PC-3 (cell line): ENCODE results near the gene KRT1. TPM values are rescaled to one million over a fixed set of nuclear protein-coding genes. Genes with fewer than 3 reads are reported as not detected.

Experiments
- ATAC-seq: fragments of 200-7000 bp; cut with Tn5 transposase; 2 replicates; pipeline ENCODE4 v1.9.1; 2020; ENCODE audit warnings: mild to moderate bottlenecking, moderate library complexity
- BruUV-seq: library from RNA; stranded (reverse); fragments of 400-500 nt; replicated peaks from 2 replicates; lab custom pipeline; 2021; lab: Mats Ljungman, UMichigan
- CTCF ChIA-PET: fragments of 300-600 bp; sonication (Branson Sonifier 250); formaldehyde crosslinking; loops from one replicate; lab custom pipeline; 2022; ENCODE audit warnings: antibody characterized with exemption; lab: Charles Lee
- POLR2A ChIA-PET: fragments of 300-600 bp; sonication (Branson Sonifier 250); formaldehyde crosslinking; loops from one replicate; lab custom pipeline; 2022; ENCODE audit warnings: antibody characterized with exemption; ENCODE audit not compliant: unreplicated experiment; lab: Charles Lee
- DNase-seq: peaks from one replicate; pipeline ENCODE4 v3.0.0-alpha.2; 2015
- H2AFZ ChIP-seq: fragments of 300-600 bp; sonication (generic); 2 replicates; pipeline ENCODE4 v1.6.0; 2016; ENCODE audit warnings: antibody characterized with exemption, low read length
- H3F3A ChIP-seq: fragments of 300-600 bp; sonication (generic); one replicate; pipeline ENCODE4 v1.6.0; 2017; ENCODE audit warnings: antibody characterized with exemption, low read length, control low read depth, mild to moderate bottlenecking; ENCODE audit not compliant: unreplicated experiment
- H3K27ac ChIP-seq: fragments of 300-600 bp; sonication (generic); 2 replicates; pipeline ENCODE4 v1.5.1; 2016; ENCODE audit warnings: mild to moderate bottlenecking, low read length
- H3K27me3 ChIP-seq: fragments of 300-600 bp; sonication (generic); 2 replicates; pipeline ENCODE4 v1.6.1; 2016; ENCODE audit warnings: low read length, mixed read lengths
- H3K36me3 ChIP-seq: fragments of 300-600 bp; sonication (generic); 2 replicates; pipeline ENCODE4 v1.6.1; 2016; ENCODE audit warnings: low read depth, mixed run types, low read length, mixed read lengths
- H3K4me1 ChIP-seq: fragments of 300-600 bp; sonication (generic); 2 replicates; pipeline ENCODE4 v1.5.1; 2016; ENCODE audit warnings: low read length; ENCODE audit not compliant: insufficient read depth
- H3K4me2 ChIP-seq: fragments of 300-600 bp; sonication (generic); 2 replicates; pipeline ENCODE4 v1.6.0; 2016; ENCODE audit warnings: low read length
- H3K4me3 ChIP-seq: fragments of 300-600 bp; sonication (generic); 2 replicates; pipeline ENCODE4 v1.5.1; 2016; ENCODE audit warnings: mild to moderate bottlenecking, low read length, mixed read lengths
- H3K79me2 ChIP-seq: fragments of 300-600 bp; sonication (generic); 2 replicates; pipeline ENCODE4 v1.6.1; 2017; ENCODE audit warnings: low read length, mixed read lengths
- H3K9ac ChIP-seq: fragments of 300-600 bp; sonication (generic); 2 replicates; pipeline ENCODE4 v1.6.0; 2016; ENCODE audit warnings: mild to moderate bottlenecking, low read length
- H3K9me2 ChIP-seq: fragments of 300-600 bp; sonication (generic); replicated peaks from 2 replicates; pipeline ENCODE4 v1.6.1; 2016; ENCODE audit warnings: mixed run types, low read length, mixed read lengths
- H3K9me3 ChIP-seq: fragments of 300-600 bp; sonication (generic); 2 replicates; pipeline ENCODE4 v1.6.1; 2016; ENCODE audit warnings: low read length, mixed read lengths
- H4K20me1 ChIP-seq: fragments of 300-600 bp; sonication (generic); 2 replicates; pipeline ENCODE4 v1.6.1; 2016; ENCODE audit warnings: low read length, mixed read lengths
- EZH2 ChIP-seq: fragments of 300-600 bp; sonication (generic); IDR thresholded peaks from one replicate; pipeline ENCODE4 v1.6.1; 2017; ENCODE audit warnings: antibody characterized with exemption, mild to moderate bottlenecking, low read length; ENCODE audit not compliant: unreplicated experiment
- EZH2phosphoT487 ChIP-seq: fragments of 300-600 bp; sonication (generic); IDR thresholded peaks from 2 replicates; pipeline ENCODE4 v1.6.1; 2018; ENCODE audit warnings: mild to moderate bottlenecking, antibody characterized with exemption, low read length, borderline replicate concordance
- intact Hi-C: fragments of 100-400 bp; cut with micrococcal nuclease; formaldehyde crosslinking; loops from 2 replicates; pipeline ENCODE4 v1.9.0; 2023
- total RNA-seq: library from RNA; depleted of rRNA; stranded (reverse); fragments of >200 nt; gene quantifications from 2 replicates; pipeline ENCODE4 v1.2.3, GENCODE V29; 2014
- TF ChIP-seq, protein P1 (sequence below): fragments of 300-600 bp; sonication (generic); conservative IDR thresholded peaks from 2 replicates; pipeline ENCODE4 v1.5.1; 2017; ENCODE audit warnings: antibody characterized with exemption, low read depth, mild to moderate bottlenecking, low read length

Gene KRT1
- total RNA-seq, 1 experiment from 2014 or later: not detected

DNA sequence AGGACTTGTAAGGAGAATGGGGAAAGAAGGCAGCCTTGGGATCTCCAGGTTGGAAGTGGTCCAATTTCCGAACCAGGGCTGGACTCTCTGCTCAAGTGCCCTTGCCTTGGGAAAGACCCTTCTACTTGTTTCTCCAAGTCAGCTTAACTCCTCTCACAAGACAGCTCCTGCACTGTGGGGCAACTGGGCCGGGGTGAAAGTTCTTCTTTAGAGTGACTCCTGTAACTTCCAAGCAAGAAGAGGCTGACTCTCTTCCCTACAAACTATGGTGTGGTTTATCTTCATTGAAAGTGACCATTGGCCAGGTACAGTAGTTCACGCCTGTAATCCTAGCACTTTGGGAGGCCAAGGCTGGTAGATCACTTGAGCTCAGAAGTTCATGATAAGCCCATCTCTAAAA lies 13.7 kb downstream of the KRT1 start:
- H3K79me2 ChIP-seq: no peaks in the 10 kb centered on the region
- no peaks in the 10 kb centered on the region for H3K36me3 ChIP-seq
- ChIA-PET POLR2A (no interaction called here), CTCF (interaction anchor here (0.6 to 1.7 kb wide), 2 partner anchors 204 to 314 kb away, joined by 3 to 24 read pairs; no protein-coding TSS in a partner anchor)
- peaks cover 30% of the 10 kb centered on the region for H3K27me3 ChIP-seq
- no peak overlapping the region for H2AFZ ChIP-seq
- no peaks in the 10 kb centered on the region for H3K9me2 ChIP-seq
- H3K27ac ChIP-seq: no peak overlapping the region
- no peak for TF ChIP-seq EZH2phosphoT487
- TF ChIP-seq, protein P1, sequence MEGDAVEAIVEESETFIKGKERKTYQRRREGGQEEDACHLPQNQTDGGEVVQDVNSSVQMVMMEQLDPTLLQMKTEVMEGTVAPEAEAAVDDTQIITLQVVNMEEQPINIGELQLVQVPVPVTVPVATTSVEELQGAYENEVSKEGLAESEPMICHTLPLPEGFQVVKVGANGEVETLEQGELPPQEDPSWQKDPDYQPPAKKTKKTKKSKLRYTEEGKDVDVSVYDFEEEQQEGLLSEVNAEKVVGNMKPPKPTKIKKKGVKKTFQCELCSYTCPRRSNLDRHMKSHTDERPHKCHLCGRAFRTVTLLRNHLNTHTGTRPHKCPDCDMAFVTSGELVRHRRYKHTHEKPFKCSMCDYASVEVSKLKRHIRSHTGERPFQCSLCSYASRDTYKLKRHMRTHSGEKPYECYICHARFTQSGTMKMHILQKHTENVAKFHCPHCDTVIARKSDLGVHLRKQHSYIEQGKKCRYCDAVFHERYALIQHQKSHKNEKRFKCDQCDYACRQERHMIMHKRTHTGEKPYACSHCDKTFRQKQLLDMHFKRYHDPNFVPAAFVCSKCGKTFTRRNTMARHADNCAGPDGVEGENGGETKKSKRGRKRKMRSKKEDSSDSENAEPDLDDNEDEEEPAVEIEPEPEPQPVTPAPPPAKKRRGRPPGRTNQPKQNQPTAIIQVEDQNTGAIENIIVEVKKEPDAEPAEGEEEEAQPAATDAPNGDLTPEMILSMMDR: no peak
- no peak for TF ChIP-seq EZH2
- H3K9ac ChIP-seq: no peak overlapping the region
- intact Hi-C loops: loop anchor here (2.0 kb wide), 1 partner anchor 204 kb away; no protein-coding TSS in a partner anchor
- ATAC-seq (no peak), DNase-seq (no peak)
- no peaks in the 10 kb centered on the region for H4K20me1 ChIP-seq
- H3K4me2 ChIP-seq: no peak overlapping the region
- H3F3A ChIP-seq: no peaks in the 10 kb centered on the region
- no peaks in the 10 kb centered on the region for H3K4me1 ChIP-seq
- H3K9me3 ChIP-seq: no peaks in the 10 kb centered on the region
- BruUV-seq: no TSS peak
- H3K4me3 ChIP-seq: no peak overlapping the region

DNA sequence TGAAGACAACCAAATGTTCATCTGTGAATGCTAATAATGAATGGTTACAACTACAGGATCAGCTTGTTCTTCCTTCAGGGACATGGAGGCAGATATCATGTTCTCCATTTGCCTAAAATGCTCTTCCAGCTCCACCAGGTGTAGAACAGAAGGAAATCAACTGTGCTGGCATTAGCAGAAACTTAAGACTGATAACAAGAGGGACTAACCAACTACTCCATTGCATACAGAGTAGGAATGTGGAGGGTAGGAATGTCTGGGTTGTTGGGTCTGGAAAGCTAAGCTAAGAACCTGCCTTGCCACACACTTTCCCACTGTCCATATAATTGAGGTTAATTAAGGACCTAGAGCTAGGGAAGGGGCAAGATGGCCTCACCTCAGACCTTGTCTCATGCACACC lies 16.8 kb downstream of the KRT1 start:
- POLR2A ChIA-PET: no interaction called here
- H3K9me3 ChIP-seq: no peaks in the 10 kb centered on the region
- no peaks in the 10 kb centered on the region for H3K79me2 ChIP-seq
- no TSS peak for BruUV-seq
- ATAC-seq (no peak), DNase-seq (no peak)
- H3K4me3 ChIP-seq: no peak overlapping the region
- H3K27ac ChIP-seq: no peak overlapping the region
- H3K27me3 ChIP-seq: peaks cover 30% of the 10 kb centered on the region
- no peaks in the 10 kb centered on the region for H3F3A ChIP-seq
- H3K9ac ChIP-seq: no peak overlapping the region
- no peak overlapping the region for H3K4me2 ChIP-seq
- H3K36me3 ChIP-seq: no peaks in the 10 kb centered on the region
- intact Hi-C loops: no loop called here
- no peaks in the 10 kb centered on the region for H3K4me1 ChIP-seq
- TF ChIP-seq EZH2: no peak
- TF ChIP-seq, protein P1: no peak
- TF ChIP-seq EZH2phosphoT487: no peak
- no peak overlapping the region for H2AFZ ChIP-seq
- H3K9me2 ChIP-seq: no peaks in the 10 kb centered on the region
- CTCF ChIA-PET: no interaction called here
- H4K20me1 ChIP-seq: no peaks in the 10 kb centered on the region

DNA sequence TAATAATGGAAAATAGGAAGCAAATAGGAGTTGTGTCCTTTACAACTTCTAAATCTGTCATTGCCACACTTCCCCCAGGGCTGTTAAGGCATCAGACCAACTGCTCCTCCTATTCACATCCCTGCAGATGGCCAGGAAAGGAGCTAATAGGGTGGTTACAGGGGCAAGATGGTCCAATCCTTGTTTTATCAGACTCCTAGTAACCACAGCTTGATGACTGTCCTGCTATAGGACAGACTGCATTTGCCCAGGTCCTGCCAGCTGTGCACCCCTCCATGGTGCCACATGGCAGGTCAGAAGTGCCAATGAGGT lies 17.3 kb downstream of the KRT1 start:
- Histone ChIP-seq H3K27ac (no peak overlapping the region), H3K27me3 (peaks cover 30% of the 10 kb centered on the region), H3K4me2 (no peak overlapping the region), H3K36me3 (no peaks in the 10 kb centered on the region), H2AFZ (no peak overlapping the region), H4K20me1 (no peaks in the 10 kb centered on the region), H3K9ac (no peak overlapping the region), H3K9me2 (no peaks in the 10 kb centered on the region), H3K79me2 (no peaks in the 10 kb centered on the region), H3K4me1 (no peaks in the 10 kb centered on the region), H3K4me3 (no peak overlapping the region), H3K9me3 (no peaks in the 10 kb centered on the region), H3F3A (no peaks in the 10 kb centered on the region)
- TF ChIP-seq, protein P1: no peak
- TF ChIP-seq EZH2 (no peak), EZH2phosphoT487 (no peak)
- POLR2A ChIA-PET: no interaction called here
- BruUV-seq: no TSS peak
- DNase-seq (no peak), ATAC-seq (no peak)
- intact Hi-C loops: no loop called here
- CTCF ChIA-PET: no interaction called here
